A549 (cell line): ENCODE measurements around the gene DMRTC2. TPM values are rescaled to one million over a fixed set of nuclear protein-coding genes. Genes with fewer than 3 reads are reported as not detected.

Source experiments
- ATAC-seq, 2 experiments: fragments of 200-7000 bp in 1 of 2; fragments of >200 bp in 1 of 2; cut with Nextera tagmentation in 1 of 2; cut with Tn5 transposase in 1 of 2; 3 replicates each; pipeline versions ENCODE4 v1.8.0 to v1.9.1; 2018 to 2020; ENCODE audit warnings: mild to moderate bottlenecking in 1 of 2, moderate library complexity in 1 of 2
- CTCF ChIA-PET: fragments of 300-600 bp; sonication (Branson Sonifier 250); formaldehyde crosslinking; extraction: SDS; loops from one replicate; lab custom pipeline; 2021; ENCODE audit warnings: antibody characterized with exemption, inconsistent platforms; lab: Yijun Ruan, JAX
- POLR2A ChIA-PET: fragments of 350-600 bp; formaldehyde crosslinking; extraction: SDS; loops from one replicate; lab custom pipeline; 2021; ENCODE audit warnings: antibody characterized with exemption, inconsistent platforms; lab: Yijun Ruan, JAX
- DNase-seq, 2 experiments: peaks; one replicate each; pipeline versions ENCODE4 v3.0.0 to v3.0.0-alpha.2; 2011 to 2016; ENCODE audit warnings: low read depth in 1 of 2, low spot score in 1 of 2
- FAIRE-seq: peaks from 2 replicates; lab custom pipeline; 2011; peaks lifted over from hg19 to GRCh38; lab: Jason Lieb, UNC
- H3K27ac ChIP-seq, 2 experiments: fragments of >200 bp; sonication (Bioruptor Twin); formaldehyde crosslinking; 3 replicates each; pipeline ENCODE4 v1.5.1; 2016 to 2017
- H3K4me1 ChIP-seq: fragments of >200 bp; sonication (Bioruptor Twin); formaldehyde crosslinking; 3 replicates; pipeline ENCODE4 v1.6.1; 2016
- H3K4me2 ChIP-seq: fragments of >200 bp; sonication (Bioruptor Twin); formaldehyde crosslinking; 3 replicates; pipeline ENCODE4 v1.6.1; 2016
- H3K4me3 ChIP-seq: fragments of >200 bp; sonication (Bioruptor Twin); formaldehyde crosslinking; 3 replicates; pipeline ENCODE4 v1.5.1; 2016
- H3K9me3 ChIP-seq: fragments of >200 bp; sonication (Bioruptor Twin); formaldehyde crosslinking; 3 replicates; pipeline ENCODE4 v1.6.1; 2016
- CEBPB ChIP-seq, 2 experiments: fragments of >200 bp in 1 of 2; sonication (Bioruptor Twin) in 1 of 2; formaldehyde crosslinking in 1 of 2; IDR thresholded peaks; 2 replicates each; pipeline ENCODE4 v1.6.1; 2012 to 2016
- CHD4 ChIP-seq: fragments of 200-600 bp; sonication (generic); IDR thresholded peaks from 2 replicates; pipeline ENCODE4 v1.6.1; 2016; ENCODE audit warnings: antibody characterized with exemption, mild to moderate bottlenecking, borderline replicate concordance
- CTCF ChIP-seq: fragments of >200 bp; sonication (Bioruptor Twin); formaldehyde crosslinking; IDR thresholded peaks from 3 replicates; pipeline ENCODE4 v1.5.1; 2016
- ESRRA ChIP-seq: fragments of 150-350 bp; IDR thresholded peaks from 2 replicates; pipeline ENCODE4 v1.6.1; 2014; ENCODE audit warnings: mild to moderate bottlenecking, low read length, borderline replicate concordance
- FOSB ChIP-seq: fragments of 250-450 bp; sonication (Bioruptor Pico); IDR thresholded peaks from 2 replicates; pipeline ENCODE4 v1.5.0; 2020; ENCODE audit warnings: mild to moderate bottlenecking, moderate library complexity
- HOXA7 ChIP-seq: fragments of 250-450 bp; sonication (Bioruptor Pico); IDR thresholded peaks from 2 replicates; pipeline ENCODE4 v1.5.0; 2020; ENCODE audit warnings: mild to moderate bottlenecking, moderate library complexity
- KDM1A ChIP-seq: fragments of 200-600 bp; sonication (generic); IDR thresholded peaks from 2 replicates; pipeline ENCODE4 v1.6.1; 2016; ENCODE audit warnings: low read depth, mild to moderate bottlenecking
- KDM5A ChIP-seq: fragments of 200-600 bp; sonication (generic); IDR thresholded peaks from 2 replicates; pipeline ENCODE4 v1.6.1; 2016; ENCODE audit warnings: antibody characterized with exemption, mild to moderate bottlenecking
- MAZ ChIP-seq: fragments of 150-350 bp; IDR thresholded peaks from 2 replicates; pipeline ENCODE4 v1.6.1; 2014; ENCODE audit warnings: antibody characterized with exemption, low read depth, low read length, borderline replicate concordance
- MYC ChIP-seq: IDR thresholded peaks from 2 replicates; pipeline ENCODE4 v1.6.1; 2012; ENCODE audit warnings: mild to moderate bottlenecking, inconsistent platforms, low read length, improper control_type of control experiment, borderline replicate concordance
- PHF8 ChIP-seq: fragments of 200-600 bp; sonication (generic); IDR thresholded peaks from 2 replicates; pipeline ENCODE4 v1.6.1; 2016; ENCODE audit warnings: low read depth, mild to moderate bottlenecking, antibody characterized with exemption, moderate library complexity, borderline replicate concordance
- POLR2A ChIP-seq: IDR thresholded peaks from 2 replicates; pipeline ENCODE4 v1.6.1; 2012; ENCODE audit warnings: mild to moderate bottlenecking, low read length
- RAD21 ChIP-seq, 2 experiments: fragments of >200 bp in 1 of 2; sonication (Bioruptor Twin) in 1 of 2; formaldehyde crosslinking in 1 of 2; IDR thresholded peaks in 1 of 2; conservative IDR thresholded peaks in 1 of 2; 2 replicates in 1 of 2; 3 replicates in 1 of 2; pipeline ENCODE4 v1.6.1; 2012 to 2018; ENCODE audit warnings: inconsistent platforms in 1 of 2
- RFX5 ChIP-seq: fragments of 450-650 bp; IDR thresholded peaks from 2 replicates; pipeline ENCODE4 v1.7.1; 2014; ENCODE audit warnings: antibody characterized with exemption, mild to moderate bottlenecking, moderate library complexity
- RNF2 ChIP-seq: fragments of 200-600 bp; sonication (generic); IDR thresholded peaks from 2 replicates; pipeline ENCODE4 v1.6.1; 2016; ENCODE audit warnings: low read depth, mild to moderate bottlenecking, antibody characterized with exemption, moderate library complexity, borderline replicate concordance
- SMC3 ChIP-seq: fragments of >200 bp; sonication (Bioruptor Twin); formaldehyde crosslinking; IDR thresholded peaks from 3 replicates; pipeline ENCODE4 v1.6.1; 2018; ENCODE audit warnings: inconsistent platforms
- TFCP2L1 ChIP-seq: fragments of 250-450 bp; sonication (Bioruptor Pico); IDR thresholded peaks from 2 replicates; pipeline ENCODE4 v1.5.0; 2021; ENCODE audit warnings: mild to moderate bottlenecking
- TP53 ChIP-seq: fragments of 250-450 bp; sonication (Bioruptor Pico); IDR thresholded peaks from 2 replicates; pipeline ENCODE4 v1.5.0; 2021; ENCODE audit warnings: mild to moderate bottlenecking, moderate library complexity
- ZC3H11A ChIP-seq: fragments of 450-650 bp; IDR thresholded peaks from 2 replicates; pipeline ENCODE4 v1.6.1; 2014; ENCODE audit warnings: antibody characterized with exemption, mild to moderate bottlenecking
- ZSCAN20 ChIP-seq: fragments of 250-450 bp; sonication (Bioruptor Pico); IDR thresholded peaks from 2 replicates; pipeline ENCODE4 v1.8.0; 2022; ENCODE audit warnings: mild to moderate bottlenecking, moderate library complexity
- WGBS: methylation state at CpG from one replicate; pipeline ENCODE4 v1.1.6; 2017; ENCODE audit errors: missing lambda C conversion rate; 5-methylcytosine and 5-hydroxymethylcytosine counted together
- polyA plus RNA-seq, 4 experiments: library from polyadenylated mRNA; depleted of rRNA in 3 of 4; stranded (reverse); fragments of >200 nt; fragmentation: RNase III in 1 of 4; extraction: RNeasy Plus Mini Kit Qiagen cat#74134 plus additional on column Dnase treatment in 1 of 4; gene quantifications; 2 replicates in 3 of 4; 3 replicates in 1 of 4; pipeline ENCODE4 v1.2.3, GENCODE V29; 2011 to 2017
- TF ChIP-seq, protein P1 (sequence below): fragments of 250-450 bp; sonication (Bioruptor Pico); IDR thresholded peaks from 2 replicates; pipeline ENCODE4 v1.5.0; 2020; ENCODE audit warnings: low read depth, mild to moderate bottlenecking, moderate library complexity
- TF ChIP-seq, protein P2 (sequence below): IDR thresholded peaks from 2 replicates; pipeline ENCODE4 v1.6.1; 2012
- TF ChIP-seq, protein P3 (sequence below): fragments of >200 bp; sonication (Bioruptor Twin); formaldehyde crosslinking; IDR thresholded peaks from 2 replicates; pipeline ENCODE4 v1.6.1; 2016
- TF ChIP-seq, protein P4 (sequence below): fragments of 150-350 bp; IDR thresholded peaks from 2 replicates; pipeline ENCODE4 v1.6.1; 2014; ENCODE audit warnings: low read depth, mild to moderate bottlenecking, low read length

Gene DMRTC2
- polyA plus RNA-seq, 2 of the 4 experiments (the other 2 are of a cell fraction), result not detected

GRCh38 chr19:41808663-41809566, 35.9 kb upstream of the DMRTC2 start:
- Histone ChIP-seq H3K9me3 (no peaks in the 10 kb centered on the region), H3K4me2 (no peak overlapping the region), H3K4me1 (no peaks in the 10 kb centered on the region), H3K27ac (no peak overlapping the region), H3K4me3 (no peak overlapping the region)
- no peak for FAIRE-seq
- POLR2A ChIA-PET, result no interaction called here
- no peak for ATAC-seq
- DNase-seq, result no peak
- CTCF ChIA-PET, result interaction anchor here (0.8 to 19.4 kb wide), 4 partner anchors 10 to 102 kb away, joined by 4 to 428 read pairs (median 6); no protein-coding TSS in a partner anchor
- no peak for TF ChIP-seq FOSB (CRISPR knock-in tag)
- TF ChIP-seq CHD4, result no peak
- TF ChIP-seq, protein P1, sequence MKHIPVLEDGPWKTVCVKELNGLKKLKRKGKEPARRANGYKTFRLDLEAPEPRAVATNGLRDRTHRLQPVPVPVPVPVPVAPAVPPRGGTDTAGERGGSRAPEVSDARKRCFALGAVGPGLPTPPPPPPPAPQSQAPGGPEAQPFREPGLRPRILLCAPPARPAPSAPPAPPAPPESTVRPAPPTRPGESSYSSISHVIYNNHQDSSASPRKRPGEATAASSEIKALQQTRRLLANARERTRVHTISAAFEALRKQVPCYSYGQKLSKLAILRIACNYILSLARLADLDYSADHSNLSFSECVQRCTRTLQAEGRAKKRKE (CRISPR knock-in tag), result no peak
- TF ChIP-seq KDM5A, result no peak
- TF ChIP-seq, protein P2, sequence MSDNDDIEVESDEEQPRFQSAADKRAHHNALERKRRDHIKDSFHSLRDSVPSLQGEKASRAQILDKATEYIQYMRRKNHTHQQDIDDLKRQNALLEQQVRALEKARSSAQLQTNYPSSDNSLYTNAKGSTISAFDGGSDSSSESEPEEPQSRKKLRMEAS, result no peak
- TF ChIP-seq CEBPB (IDR thresholded peaks at IDR 0.05), result no peak
- TF ChIP-seq CTCF, result no peak
- no peak for TF ChIP-seq PHF8
- no peak for TF ChIP-seq RAD21 (conservative IDR thresholded peaks at IDR 0.05 in 1 of 2, IDR thresholded peaks at IDR 0.05 in 1 of 2)
- no peak for TF ChIP-seq ESRRA
- TF ChIP-seq MYC, result no peak
- TF ChIP-seq RFX5, result no peak
- no peak for TF ChIP-seq RNF2
- no peak for TF ChIP-seq TFCP2L1 (CRISPR knock-in tag)
- 61% methylated on average over 16 of the region's 16 CpGs for WGBS

DNA sequence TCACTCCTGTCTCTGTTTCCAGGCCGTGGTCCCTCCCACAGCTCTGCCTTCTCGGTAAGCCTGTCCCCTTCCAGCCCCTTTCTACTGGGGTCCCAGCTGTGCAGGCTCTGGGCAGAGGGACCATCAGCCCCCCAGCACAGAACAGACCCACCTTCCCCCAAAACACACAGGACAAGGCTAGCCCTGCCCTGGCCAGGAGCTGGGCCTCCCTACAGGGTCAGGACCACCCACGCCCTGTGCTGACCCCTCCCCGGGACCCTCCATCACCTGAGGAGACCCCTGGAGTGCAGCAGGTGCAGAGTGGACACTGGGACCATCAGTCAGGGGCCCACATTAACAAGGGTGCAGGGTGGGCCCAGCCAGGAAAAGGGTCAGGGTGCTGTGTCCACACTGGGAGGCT, 34.5 kb upstream of the DMRTC2 start:
- H3K4me1 ChIP-seq, result no peaks in the 10 kb centered on the region
- no peak for FAIRE-seq
- DNase-seq, result no peak
- no peak overlapping the region for H3K4me2 ChIP-seq
- ChIA-PET CTCF (interaction anchor here (0.9 to 18.4 kb wide), 11 partner anchors 11 to 213 kb away, joined by 3 to 428 read pairs (median 8); partner anchors contain the start of gene CEACAM3), POLR2A (interaction anchor here (0.7 kb wide), 1 partner anchor 49 kb away, joined by 3 read pairs; the partner anchor contains the start of gene RPS19)
- no peak overlapping the region for H3K4me3 ChIP-seq
- ATAC-seq, result no peak
- 6% methylated on average over 4 of the region's 4 CpGs for WGBS
- TF ChIP-seq ZSCAN20, result no peak
- TF ChIP-seq MAZ, result no peak
- TF ChIP-seq CTCF, result no peak
- TF ChIP-seq RNF2, result no peak
- TF ChIP-seq, protein P3, sequence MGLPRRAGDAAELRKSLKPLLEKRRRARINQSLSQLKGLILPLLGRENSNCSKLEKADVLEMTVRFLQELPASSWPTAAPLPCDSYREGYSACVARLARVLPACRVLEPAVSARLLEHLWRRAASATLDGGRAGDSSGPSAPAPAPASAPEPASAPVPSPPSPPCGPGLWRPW, result no peak
- TF ChIP-seq POLR2A, result no peak
- no peak for TF ChIP-seq RAD21 (conservative IDR thresholded peaks at IDR 0.05 in 1 of 2, IDR thresholded peaks at IDR 0.05 in 1 of 2)
- TF ChIP-seq, protein P4, sequence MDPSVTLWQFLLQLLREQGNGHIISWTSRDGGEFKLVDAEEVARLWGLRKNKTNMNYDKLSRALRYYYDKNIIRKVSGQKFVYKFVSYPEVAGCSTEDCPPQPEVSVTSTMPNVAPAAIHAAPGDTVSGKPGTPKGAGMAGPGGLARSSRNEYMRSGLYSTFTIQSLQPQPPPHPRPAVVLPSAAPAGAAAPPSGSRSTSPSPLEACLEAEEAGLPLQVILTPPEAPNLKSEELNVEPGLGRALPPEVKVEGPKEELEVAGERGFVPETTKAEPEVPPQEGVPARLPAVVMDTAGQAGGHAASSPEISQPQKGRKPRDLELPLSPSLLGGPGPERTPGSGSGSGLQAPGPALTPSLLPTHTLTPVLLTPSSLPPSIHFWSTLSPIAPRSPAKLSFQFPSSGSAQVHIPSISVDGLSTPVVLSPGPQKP, result no peak
- no peak for TF ChIP-seq HOXA7 (CRISPR knock-in tag)
- no peak for TF ChIP-seq KDM1A
- no peak for TF ChIP-seq ZC3H11A
- TF ChIP-seq SMC3, result no peak
- no peak for TF ChIP-seq PHF8
- no peak for TF ChIP-seq TP53 (CRISPR knock-in tag)
- TF ChIP-seq, all 56 proteins: peak for 0
- H3K9me3 ChIP-seq, result no peaks in the 10 kb centered on the region
- no peak overlapping the region for H3K27ac ChIP-seq
